Ovary (tissue), 3 donors: ENCODE measurements around the gene CFAP53.

Experiments
- CTCF ChIP-seq, 3 donors: fragments of 450-650 bp in 2 of 3; fragments of 200-600 bp in 1 of 3; IDR thresholded peaks; one replicate each; pipeline versions ENCODE4 v1.5.1 to v1.8.0; 2016 to 2022; ENCODE audit warnings: antibody characterized with exemption in 3 of 3, mild to moderate bottlenecking in 1 of 3
- EP300 ChIP-seq: sonication (generic); formaldehyde crosslinking; IDR thresholded peaks from one replicate; pipeline ENCODE4 v1.6.1; 2017; ENCODE audit warnings: antibody characterized with exemption
- donor health status: DM: no; HTN: no; CAD: no.

GRCh38 chr18:50306944-50307343 is 40.6 kb upstream of the CFAP53 start:
- TF ChIP-seq CTCF (IDR thresholded peaks at IDR 0.05) (no peak), EP300 (no peak)
